Neural progenitor cell (in vitro differentiated cells): Measurements from ENCODE around the gene CDC42SE2. TPM values are rescaled to one million over a fixed set of nuclear protein-coding genes. Genes with fewer than 3 reads are reported as not detected.
A peak's percentile ranks its signal among the peaks of the same experiment; 100 is the strongest.

Source experiments
- DNase-seq: peaks from one replicate; pipeline ENCODE4 v3.0.0-alpha.2; 2016; ENCODE audit warnings: low spot score
- H2AFZ ChIP-seq: fragments of 200-600 bp; sonication (generic); replicated peaks from 2 replicates; pipeline ENCODE4 v1.6.1; 2016; ENCODE audit warnings: antibody characterized with exemption
- H3F3A ChIP-seq: fragments of 200-600 bp; sonication (generic); 2 replicates; pipeline ENCODE4 v1.6.1; 2016; ENCODE audit warnings: antibody characterized with exemption, low read depth
- H3K27ac ChIP-seq: fragments of 200-600 bp; sonication (generic); 2 replicates; pipeline ENCODE4 v1.5.1; 2016; ENCODE audit warnings: mild to moderate bottlenecking
- H3K27me3 ChIP-seq: fragments of 200-600 bp; sonication (generic); 2 replicates; pipeline ENCODE4 v1.6.1; 2016; ENCODE audit warnings: mild to moderate bottlenecking, moderate library complexity
- H3K36me3 ChIP-seq: fragments of 200-600 bp; sonication (generic); 2 replicates; pipeline ENCODE4 v1.5.1; 2016
- H3K4me1 ChIP-seq: fragments of 200-600 bp; sonication (generic); 2 replicates; pipeline ENCODE4 v1.6.1; 2016; ENCODE audit warnings: mixed run types
- H3K4me2 ChIP-seq: fragments of 200-600 bp; sonication (generic); 2 replicates; pipeline ENCODE4 v1.6.1; 2016
- H3K4me3 ChIP-seq: fragments of 200-600 bp; sonication (generic); 2 replicates; pipeline ENCODE4 v1.5.1; 2016
- H3K79me2 ChIP-seq: fragments of 200-600 bp; sonication (generic); 2 replicates; pipeline ENCODE4 v1.6.1; 2016; ENCODE audit warnings: low read depth
- H3K9ac ChIP-seq: fragments of 200-600 bp; sonication (generic); 2 replicates; pipeline ENCODE4 v1.6.1; 2016
- H3K9me3 ChIP-seq: fragments of 200-600 bp; sonication (generic); 2 replicates; pipeline ENCODE4 v1.5.1; 2016; ENCODE audit warnings: low read depth
- H4K20me1 ChIP-seq: fragments of 200-600 bp; sonication (generic); 2 replicates; pipeline ENCODE4 v1.6.1; 2016; ENCODE audit warnings: low read depth
- H3K27ac Mint-ChIP-seq: 3 replicates; pipeline ENCODE4 v1.8.0; 2021; ENCODE audit warnings: mixed read lengths
- H3K27me3 Mint-ChIP-seq: 2 replicates; pipeline ENCODE4 v1.8.0; 2022; ENCODE audit warnings: low read depth, mild to moderate bottlenecking, inconsistent platforms, moderate library complexity, mixed read lengths; ENCODE audit not compliant: insufficient read depth
- H3K36me3 Mint-ChIP-seq: 3 replicates; pipeline ENCODE4 v1.8.0; 2021; ENCODE audit warnings: mixed read lengths
- H3K4me1 Mint-ChIP-seq: 3 replicates; pipeline ENCODE4 v1.8.0; 2021; ENCODE audit warnings: mixed read lengths
- H3K4me3 Mint-ChIP-seq: 3 replicates; pipeline ENCODE4 v1.8.0; 2021; ENCODE audit warnings: mild to moderate bottlenecking, moderate library complexity, mixed read lengths
- H3K9me3 Mint-ChIP-seq: 3 replicates; pipeline ENCODE4 v1.8.0; 2020; ENCODE audit warnings: mixed read lengths
- CTCF ChIP-seq: fragments of 200-600 bp; sonication (generic); IDR thresholded peaks from 2 replicates; pipeline ENCODE4 v1.5.1; 2017; ENCODE audit warnings: antibody characterized with exemption, mild to moderate bottlenecking
- EZH2 ChIP-seq: fragments of 200-600 bp; sonication (generic); IDR thresholded peaks from 2 replicates; pipeline ENCODE4 v1.6.1; 2017; ENCODE audit warnings: antibody characterized with exemption, mild to moderate bottlenecking, moderate library complexity
- EZH2phosphoT487 ChIP-seq: fragments of 200-600 bp; sonication (generic); IDR thresholded peaks from 2 replicates; pipeline ENCODE4 v1.6.1; 2017; ENCODE audit warnings: antibody characterized with exemption
- total RNA-seq: library from RNA; depleted of rRNA; stranded (reverse); fragments of >200 nt; gene quantifications from 2 replicates; pipeline ENCODE4 v1.2.3, GENCODE V29; 2015; ENCODE audit warnings: low replicate concordance

Gene CDC42SE2
- total RNA-seq, 1 donor from 2014 or later = 79.9 TPM

DNA sequence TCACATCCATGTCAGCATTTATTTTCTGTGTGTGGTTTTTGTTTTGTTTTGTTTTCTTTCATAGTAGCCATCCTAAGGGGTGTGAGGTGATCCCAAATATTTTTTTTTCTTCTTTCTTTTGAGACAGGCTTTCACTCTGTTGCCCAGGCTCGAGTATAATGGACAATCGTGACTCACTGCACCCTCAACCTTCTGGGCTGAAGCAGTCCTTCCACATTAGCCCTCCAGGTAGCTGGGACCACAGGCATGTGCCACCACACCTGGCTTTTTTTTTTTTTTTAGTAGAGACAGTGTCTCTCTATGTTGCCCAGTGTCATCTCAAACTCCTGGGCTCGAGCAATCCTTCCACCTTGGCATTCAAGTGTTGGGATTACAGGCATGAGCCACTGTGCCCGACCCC is 59.1 kb downstream of the CDC42SE2 start:
- Histone ChIP-seq H3K4me1 (peaks cover 29% of the 10 kb centered on the region), H3K4me2 (no peak overlapping the region), H3K36me3 (no peaks in the 10 kb centered on the region), H3K9me3 (no peaks in the 10 kb centered on the region), H3K27ac (peak overlapping the region; percentile 53), H3F3A (no peaks in the 10 kb centered on the region), H2AFZ (no peak overlapping the region), H3K79me2 (peaks cover 63% of the 10 kb centered on the region), H4K20me1 (no peaks in the 10 kb centered on the region), H3K27me3 (no peaks in the 10 kb centered on the region), H3K4me3 (no peak overlapping the region), H3K9ac (no peak overlapping the region)
- peaks cover 31% of the 10 kb centered on the region for H3K4me1 Mint-ChIP-seq
- H3K36me3 Mint-ChIP-seq = peaks cover 30% of the 10 kb centered on the region
- peak overlapping the region; percentile 91 for H3K27ac Mint-ChIP-seq
- peaks cover 21% of the 10 kb centered on the region for H3K9me3 Mint-ChIP-seq
- no peak for DNase-seq
- TF ChIP-seq EZH2 (no peak), CTCF (no peak), EZH2phosphoT487 (no peak)
- H3K27me3 Mint-ChIP-seq = no peaks in the 10 kb centered on the region
- H3K4me3 Mint-ChIP-seq = no peak overlapping the region

DNA sequence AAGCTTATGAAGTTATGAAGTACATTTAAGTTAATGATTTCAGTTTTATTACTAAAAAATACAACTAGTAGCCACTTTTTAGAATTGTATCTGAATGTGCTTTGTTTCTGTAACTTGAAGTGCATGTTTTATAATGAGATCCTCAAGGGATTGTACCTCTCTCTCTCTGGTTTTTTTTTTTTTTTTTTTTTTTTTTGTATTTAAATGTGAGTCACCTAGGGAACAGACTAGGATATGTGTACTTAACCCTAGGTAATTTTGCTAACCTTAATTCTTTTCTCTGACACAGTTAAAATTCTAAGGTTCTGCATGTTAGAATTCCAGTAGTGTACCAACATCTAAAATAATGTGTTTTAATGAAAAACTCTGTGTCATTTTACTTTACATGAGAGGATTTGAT is 59.5 kb downstream of the CDC42SE2 start:
- Histone ChIP-seq H3K9ac (no peak overlapping the region), H3K4me2 (peak overlapping the region; percentile 65), H3K79me2 (peaks cover 61% of the 10 kb centered on the region), H3K4me1 (peaks cover 29% of the 10 kb centered on the region), H3F3A (no peaks in the 10 kb centered on the region), H2AFZ (no peak overlapping the region), H3K27me3 (no peaks in the 10 kb centered on the region), H3K27ac (peak overlapping the region; percentile 65), H4K20me1 (no peaks in the 10 kb centered on the region), H3K9me3 (no peaks in the 10 kb centered on the region), H3K4me3 (no peak overlapping the region), H3K36me3 (no peaks in the 10 kb centered on the region)
- H3K27me3 Mint-ChIP-seq = no peaks in the 10 kb centered on the region
- H3K36me3 Mint-ChIP-seq = peaks cover 33% of the 10 kb centered on the region
- peak overlapping the region; percentile 93 for H3K27ac Mint-ChIP-seq
- H3K9me3 Mint-ChIP-seq = peaks cover 21% of the 10 kb centered on the region
- H3K4me3 Mint-ChIP-seq = peak overlapping the region; percentile 15
- TF ChIP-seq CTCF (no peak), EZH2phosphoT487 (no peak), EZH2 (no peak)
- peaks cover 31% of the 10 kb centered on the region for H3K4me1 Mint-ChIP-seq
- no peak for DNase-seq

GRCh38 chr5:131324303-131324702 is 60.5 kb downstream of the CDC42SE2 start:
- H3K9ac ChIP-seq = no peak overlapping the region
- H3K27me3 Mint-ChIP-seq = no peaks in the 10 kb centered on the region
- peaks cover 31% of the 10 kb centered on the region for H3K4me1 Mint-ChIP-seq
- H2AFZ ChIP-seq = no peak overlapping the region
- peak overlapping the region; percentile 68 for H3K4me3 Mint-ChIP-seq
- no peaks in the 10 kb centered on the region for H3F3A ChIP-seq
- H3K4me2 ChIP-seq = peak overlapping the region; percentile 65
- no peaks in the 10 kb centered on the region for H3K36me3 ChIP-seq
- H3K27ac ChIP-seq = peak overlapping the region; percentile 65
- TF ChIP-seq EZH2 = no peak
- TF ChIP-seq CTCF = no peak
- no peak for TF ChIP-seq EZH2phosphoT487
- H3K79me2 ChIP-seq = peaks cover 57% of the 10 kb centered on the region
- H3K9me3 ChIP-seq = no peaks in the 10 kb centered on the region
- H3K36me3 Mint-ChIP-seq = peaks cover 38% of the 10 kb centered on the region
- DNase-seq = peak; percentile 44
- peaks cover 22% of the 10 kb centered on the region for H3K9me3 Mint-ChIP-seq
- peak overlapping the region; percentile 16 for H3K4me3 ChIP-seq
- H3K27ac Mint-ChIP-seq = peak overlapping the region; percentile 76
- peaks cover 29% of the 10 kb centered on the region for H3K4me1 ChIP-seq
- H3K27me3 ChIP-seq = no peaks in the 10 kb centered on the region
- H4K20me1 ChIP-seq = no peaks in the 10 kb centered on the region
